GM23338 (cell line): Measurements from ENCODE around the gene SSR4. TPM values are rescaled to one million over a fixed set of nuclear protein-coding genes. Genes with fewer than 3 reads are reported as not detected.

ENCODE experiments used
- ATAC-seq: fragments of 200-7000 bp; cut with Tn5 transposase; 3 replicates; pipeline ENCODE4 v1.9.1; 2020
- DNase-seq: peaks from one replicate; pipeline ENCODE4 v3.0.0-alpha.2; 2015; ENCODE audit warnings: low spot score
- H2AFZ ChIP-seq: fragments of 200-600 bp; sonication (generic); 2 replicates; pipeline ENCODE4 v1.8.0; 2016; ENCODE audit warnings: antibody characterized with exemption, mild to moderate bottlenecking, moderate library complexity
- H3F3A ChIP-seq: fragments of 200-600 bp; sonication (generic); replicated peaks from 2 replicates; pipeline ENCODE4 v1.8.0; 2017; ENCODE audit warnings: antibody characterized with exemption, mixed run types, low read depth
- H3K27ac ChIP-seq: fragments of 200-600 bp; sonication (generic); 2 replicates; pipeline ENCODE4 v1.6.1; 2016; ENCODE audit warnings: low read depth
- H3K27me3 ChIP-seq: fragments of 200-600 bp; sonication (generic); 2 replicates; pipeline ENCODE4 v1.8.0; 2016; ENCODE audit warnings: mild to moderate bottlenecking, mixed run types, moderate library complexity; ENCODE audit not compliant: insufficient read depth
- H3K36me3 ChIP-seq: fragments of 200-600 bp; sonication (generic); 2 replicates; pipeline ENCODE4 v1.8.0; 2016; ENCODE audit warnings: mild to moderate bottlenecking; ENCODE audit not compliant: insufficient read depth
- H3K4me1 ChIP-seq: fragments of 200-600 bp; sonication (generic); 2 replicates; pipeline ENCODE4 v1.8.0; 2016; ENCODE audit warnings: mild to moderate bottlenecking, moderate library complexity; ENCODE audit not compliant: insufficient read depth
- H3K4me2 ChIP-seq: fragments of 200-600 bp; sonication (generic); 2 replicates; pipeline ENCODE4 v1.7.1; 2017; ENCODE audit warnings: mixed run types
- H3K4me3 ChIP-seq: fragments of 200-600 bp; sonication (generic); 2 replicates; pipeline ENCODE4 v1.6.1; 2016; ENCODE audit warnings: mixed run types
- H3K79me2 ChIP-seq: fragments of 200-600 bp; sonication (generic); replicated peaks from 2 replicates; pipeline ENCODE4 v1.8.0; 2017; ENCODE audit warnings: mild to moderate bottlenecking; ENCODE audit not compliant: insufficient read depth
- H3K9me2 ChIP-seq: fragments of 200-600 bp; sonication (generic); 2 replicates; pipeline ENCODE4 v1.8.0; 2017; ENCODE audit not compliant: insufficient read depth
- H4K20me1 ChIP-seq: fragments of 200-600 bp; sonication (generic); replicated peaks from 2 replicates; pipeline ENCODE4 v1.8.0; 2017; ENCODE audit warnings: mild to moderate bottlenecking; ENCODE audit not compliant: insufficient read depth
- H3K27ac Mint-ChIP-seq: 2 replicates; pipeline ENCODE4 v1.8.0; 2020; ENCODE audit warnings: inconsistent platforms, mild to moderate bottlenecking, moderate library complexity, mixed read lengths
- H3K27me3 Mint-ChIP-seq: 3 replicates; pipeline ENCODE4 v1.8.0; 2022; ENCODE audit warnings: low read depth, mild to moderate bottlenecking, moderate library complexity, mixed read lengths, inconsistent platforms; ENCODE audit not compliant: insufficient read depth, poor library complexity
- H3K36me3 Mint-ChIP-seq: 3 replicates; pipeline ENCODE4 v1.8.0; 2021; ENCODE audit warnings: low read depth, mild to moderate bottlenecking, inconsistent platforms, moderate library complexity, mixed read lengths
- H3K4me1 Mint-ChIP-seq: 3 replicates; pipeline ENCODE4 v1.8.0; 2020; ENCODE audit warnings: mild to moderate bottlenecking, inconsistent platforms, mixed read lengths
- H3K4me3 Mint-ChIP-seq: 3 replicates; pipeline ENCODE4 v1.8.0; 2021; ENCODE audit warnings: moderate library complexity, mild to moderate bottlenecking, inconsistent platforms, mixed read lengths
- H3K9me3 Mint-ChIP-seq: 3 replicates; pipeline ENCODE4 v1.8.0; 2020; ENCODE audit warnings: moderate library complexity, mild to moderate bottlenecking, inconsistent platforms, mixed read lengths
- CREB1 ChIP-seq: fragments of 250-450 bp; sonication (Bioruptor Pico); IDR thresholded peaks from 2 replicates; pipeline ENCODE4 v1.5.0; 2020; ENCODE audit warnings: low read depth, mild to moderate bottlenecking, moderate library complexity
- CTCF ChIP-seq, 2 experiments: fragments of 200-600 bp in 1 of 2; sonication (generic) in 1 of 2; conservative IDR thresholded peaks; 2 replicates each; pipeline versions ENCODE4 v1.5.1 to v1.6.1; 2016 to 2017; ENCODE audit warnings: antibody characterized with exemption in 2 of 2, low read depth in 2 of 2, mild to moderate bottlenecking in 2 of 2, moderate library complexity in 1 of 2
- ETS1 ChIP-seq: IDR thresholded peaks from 2 replicates; pipeline ENCODE4 v1.6.1; 2016; ENCODE audit warnings: antibody characterized with exemption
- EZH2 ChIP-seq: fragments of 200-600 bp; sonication (generic); IDR thresholded peaks from one replicate; pipeline ENCODE4 v1.8.0; 2017; ENCODE audit warnings: antibody characterized with exemption, mild to moderate bottlenecking, low read depth; ENCODE audit not compliant: unreplicated experiment
- EZH2phosphoT487 ChIP-seq: fragments of 200-600 bp; sonication (generic); IDR thresholded peaks from one replicate; pipeline ENCODE4 v1.8.1; 2018; ENCODE audit warnings: antibody characterized with exemption; ENCODE audit not compliant: unreplicated experiment
- JUNB ChIP-seq: IDR thresholded peaks from one replicate; pipeline ENCODE4 v1.6.1; 2016; ENCODE audit warnings: antibody characterized with exemption; ENCODE audit not compliant: unreplicated experiment
- NANOG ChIP-seq: IDR thresholded peaks from 2 replicates; pipeline ENCODE4 v1.6.1; 2016; ENCODE audit warnings: antibody characterized with exemption, borderline replicate concordance
- POLR2AphosphoS5 ChIP-seq: IDR thresholded peaks from 2 replicates; pipeline ENCODE4 v1.6.1; 2016; ENCODE audit warnings: antibody characterized with exemption, low read depth
- REST ChIP-seq: IDR thresholded peaks from one replicate; pipeline ENCODE4 v1.6.1; 2018; ENCODE audit warnings: antibody characterized with exemption; ENCODE audit not compliant: unreplicated experiment
- STAT1 ChIP-seq: IDR thresholded peaks from one replicate; pipeline ENCODE4 v1.6.1; 2016; ENCODE audit warnings: antibody characterized with exemption; ENCODE audit not compliant: unreplicated experiment
- ZNF114 ChIP-seq: fragments of 250-450 bp; sonication (Bioruptor Pico); IDR thresholded peaks from 2 replicates; pipeline ENCODE4 v1.5.0; 2020; ENCODE audit warnings: mild to moderate bottlenecking, moderate library complexity
- ZNF331 ChIP-seq: fragments of 250-450 bp; sonication (Bioruptor Pico); IDR thresholded peaks from 2 replicates; pipeline ENCODE4 v1.5.0; 2020; ENCODE audit warnings: low read depth, mild to moderate bottlenecking, moderate library complexity
- ZNF462 ChIP-seq: fragments of 250-450 bp; sonication (Bioruptor Pico); IDR thresholded peaks from 2 replicates; pipeline ENCODE4 v1.5.0; 2020; ENCODE audit warnings: mild to moderate bottlenecking, moderate library complexity
- polyA plus RNA-seq: library from polyadenylated mRNA; unstranded; fragments of >200 nt; fragmentation: Nextera tagmentation; extraction: Ambion mirVana; gene quantifications from 2 replicates; pipeline ENCODE4 v1.2.1, GENCODE V29; 2016
- total RNA-seq: library from RNA; depleted of rRNA; stranded (reverse); fragments of >200 nt; shearing (Covaris generic); gene quantifications from 2 replicates; pipeline ENCODE4 v1.2.3, GENCODE V29; 2014

SSR4 gene
- total and polyA plus RNA-seq, 2 experiments from 2014 or later = 107 to 352 TPM

- no peak for TF ChIP-seq REST
- TF ChIP-seq POLR2AphosphoS5 = no peak
- no peak for TF ChIP-seq ZNF462 (CRISPR knock-in tag)
- no peak for TF ChIP-seq EZH2phosphoT487
- TF ChIP-seq ZNF331 (CRISPR knock-in tag) = no peak
- no peak for TF ChIP-seq ZNF114
- no peak for TF ChIP-seq JUNB
- TF ChIP-seq EZH2 = no peak
- TF ChIP-seq ETS1 = no peak
- no peak for TF ChIP-seq CTCF (conservative IDR thresholded peaks at IDR 0.05; ENCODE audit: low read depth in 2 of 2)
- TF ChIP-seq CREB1 (CRISPR knock-in tag) = no peak
- TF ChIP-seq NANOG = no peak
- TF ChIP-seq STAT1 = no peak
- Mint-ChIP-seq H3K9me3 (no peaks in the 10 kb centered on the region), H3K27me3 (peaks cover 4% of the 10 kb centered on the region), H3K4me3 (no peak overlapping the region), H3K27ac (no peak overlapping the region), H3K4me1 (no peaks in the 10 kb centered on the region), H3K36me3 (peaks cover 3% of the 10 kb centered on the region; the same call in 1 of the 3 replicates)
- no peaks in the 10 kb centered on the region for H3K9me2 ChIP-seq
- no peak overlapping the region for H3K27ac ChIP-seq
- H4K20me1 ChIP-seq = no peaks in the 10 kb centered on the region
- H3K27me3 ChIP-seq = no peaks in the 10 kb centered on the region
- H3K4me2 ChIP-seq = no peak overlapping the region
- no peaks in the 10 kb centered on the region for H3K36me3 ChIP-seq
- no peak overlapping the region for H3K4me3 ChIP-seq
- ATAC-seq (no peak), DNase-seq (no peak)
- H3F3A ChIP-seq = no peaks in the 10 kb centered on the region
- H2AFZ ChIP-seq = no peak overlapping the region
- peaks cover 2% of the 10 kb centered on the region; the same call in 1 of the 2 replicates for H3K79me2 ChIP-seq
- no peaks in the 10 kb centered on the region for H3K4me1 ChIP-seq
Measured at GRCh38 chrX:153786669-153787068, 7.8 kb upstream of the SSR4 start.
